ENCODE data around the gene TBL1Y.
"Not testable (repeated sequence)": the region's sequence is repeated elsewhere in the genome, so short reads cannot be mapped to it uniquely, and the experiment has no call there.

The TBL1Y gene

GRCh38 chrY:6910372-6911252 is at the start of gene TBL1Y:
Gene TBL1Y (plus strand): TSS chrY:6910697. CDS start chrY:7025085, 114,388 bp downstream.
- no peak for DNase-seq (ENCODE audit: low read depth)

GRCh38 chrY:6894496-6894895 is 16.0 kb upstream of the TBL1Y start:
- DNase-seq (ENCODE audit: low read depth), result no peak

GRCh38 chrY:6895236-6895635 is 15.3 kb upstream of the TBL1Y start:
- no peak for DNase-seq (ENCODE audit: low read depth)

DNA sequence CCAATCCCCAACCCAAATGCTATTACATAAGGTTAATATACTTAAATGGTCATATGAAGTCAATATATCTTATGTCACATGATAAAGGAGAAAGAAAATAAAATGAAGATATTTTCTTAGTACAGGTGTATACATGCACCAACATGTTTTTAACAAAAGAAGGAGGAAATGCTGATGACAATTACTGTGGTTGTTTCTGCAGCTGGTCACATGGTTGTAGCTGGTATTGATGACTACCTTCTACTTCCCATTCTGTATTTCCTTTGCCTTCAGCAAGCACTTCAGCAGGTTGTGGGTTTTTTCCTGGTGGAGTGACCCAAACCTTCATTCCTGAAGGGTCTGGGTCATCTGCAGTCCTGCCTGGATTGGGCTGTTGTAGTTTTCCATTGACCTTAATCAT is 8.4 kb upstream of the TBL1Y start:
- not testable (repeated sequence) for DNase-seq (ENCODE audit: low read depth)

- DNase-seq (ENCODE audit: low read depth), result no peak
Observed at GRCh38 chrY:6907591-6907990, 2.9 kb upstream of the TBL1Y start.

- not testable (repeated sequence) for DNase-seq (ENCODE audit: low read depth)
Observed at GRCh38 chrY:6908021-6908420, 2.5 kb upstream of the TBL1Y start.

GRCh38 chrY:6909118-6909521 is 1.4 kb upstream of the TBL1Y start:
- no peak for DNase-seq (ENCODE audit: low read depth)

DNA sequence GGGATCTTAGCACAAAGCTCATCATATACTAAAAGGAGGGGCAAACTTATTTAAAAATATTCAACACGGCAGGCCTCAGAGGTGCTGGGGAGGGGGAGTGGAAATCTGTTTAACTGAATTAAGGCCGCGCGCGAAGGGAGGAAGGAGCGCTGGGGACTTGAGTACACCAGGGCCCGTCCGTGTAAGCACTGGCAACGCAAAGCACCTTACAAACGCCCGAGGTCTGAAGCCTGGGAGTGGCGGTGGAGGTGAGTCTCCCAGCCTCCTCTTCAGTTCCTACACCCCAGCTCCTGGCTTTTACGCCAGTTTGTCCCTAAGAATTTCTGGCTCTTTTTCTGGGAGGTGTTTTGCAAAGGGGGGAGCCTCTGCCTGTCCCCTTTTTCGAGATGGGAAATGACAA is 641 bp upstream of the TBL1Y start:
- no peak for DNase-seq (ENCODE audit: low read depth)

DNA sequence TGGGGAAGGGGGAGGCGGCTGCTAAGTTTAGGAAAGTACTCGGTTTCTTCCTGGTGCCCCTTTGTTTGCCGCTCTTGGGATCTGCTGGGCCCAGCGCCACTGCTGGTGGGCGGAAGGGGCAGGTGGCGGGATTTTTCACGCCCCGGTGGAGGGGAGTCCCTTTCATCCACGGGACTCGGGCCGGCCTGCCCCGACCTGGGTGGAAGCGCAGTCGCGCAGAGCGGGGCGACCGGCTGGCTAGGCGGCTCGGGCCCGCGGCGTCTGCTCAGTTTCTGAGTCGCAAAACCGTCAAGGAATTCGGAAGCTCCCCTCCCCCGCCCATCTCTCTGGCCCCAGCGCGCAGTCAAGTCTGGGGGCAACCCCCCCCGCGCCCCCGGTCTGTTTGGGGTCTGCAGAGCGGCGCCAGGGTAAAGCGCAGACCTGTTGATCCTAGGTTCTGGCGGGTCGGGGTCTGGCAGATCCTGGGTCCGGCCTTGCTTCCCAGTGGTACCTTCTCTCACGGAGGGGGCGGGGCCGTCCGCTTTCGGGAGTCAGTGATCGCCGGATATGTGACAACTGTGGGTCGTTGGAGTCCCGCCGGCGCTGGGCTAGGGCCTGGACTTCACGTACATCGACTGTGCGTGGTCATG is 870 bp downstream of the TBL1Y start, which contains the start of gene AMELY:
AMELY (minus strand) TSS at position 500 of the 629 bp plus-strand sequence. CDS start 39,144 bp downstream, outside the sequence.
- no peak for DNase-seq (ENCODE audit: low read depth)

DNA sequence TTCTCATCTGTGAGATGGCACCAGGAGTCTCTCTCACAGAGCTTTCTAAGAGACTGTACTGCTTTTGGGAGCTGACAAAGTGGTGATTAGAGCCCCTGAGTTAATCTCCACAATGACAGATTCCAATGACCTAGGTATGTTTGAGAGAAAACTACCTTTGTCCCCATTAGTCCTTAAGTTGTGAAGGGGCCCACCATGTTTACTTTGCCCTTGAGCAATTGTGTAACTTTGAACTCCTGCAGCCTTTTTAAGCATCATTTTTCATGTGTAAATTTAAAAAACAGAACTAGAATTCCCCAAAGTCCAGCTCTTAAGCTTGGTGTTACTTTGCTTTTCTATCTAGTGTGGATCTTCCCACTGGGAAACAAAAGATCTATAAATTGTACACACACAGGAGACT is 2.9 kb downstream of the TBL1Y start:
- DNase-seq (ENCODE audit: low read depth), result no peak

DNA sequence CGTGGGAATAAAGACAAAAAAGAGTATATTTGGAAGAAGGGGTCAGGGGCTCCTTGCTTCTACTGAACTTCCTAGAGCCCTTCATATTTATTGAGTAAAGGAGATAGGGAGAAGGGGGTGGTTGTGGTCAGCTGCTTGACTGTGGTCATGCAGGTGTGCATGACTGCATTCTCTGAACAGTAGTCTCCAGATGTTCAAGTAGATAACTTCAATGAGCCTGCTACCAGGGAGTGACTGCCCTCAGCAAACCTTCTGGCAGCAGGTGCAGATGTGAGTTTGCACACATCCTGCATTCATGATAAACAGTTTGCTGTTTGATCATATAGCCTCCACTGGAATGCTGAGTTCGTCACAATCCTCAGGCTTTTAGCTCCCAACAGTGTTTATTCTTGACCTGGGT is 10.6 kb downstream of the TBL1Y start:
- no peak for DNase-seq (ENCODE audit: low read depth)

DNA sequence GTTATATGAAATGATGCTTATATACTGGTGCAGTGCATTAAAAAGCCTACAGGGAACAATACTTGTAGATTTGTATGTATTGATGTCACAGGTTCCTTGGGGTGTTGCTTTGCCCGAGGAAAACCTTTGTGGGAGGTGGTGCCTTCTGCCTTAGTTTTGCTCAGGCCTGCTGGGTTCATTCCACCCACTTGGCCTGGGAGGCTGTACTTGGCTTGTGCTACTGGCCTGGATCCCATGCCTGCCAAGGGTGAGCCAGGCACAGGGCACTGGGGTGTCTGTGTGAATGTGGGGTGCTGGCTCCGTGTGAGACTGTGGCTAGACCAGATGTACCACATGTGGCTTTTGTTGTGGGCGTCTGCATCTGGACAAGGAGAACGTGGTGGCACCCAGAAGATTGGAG is 17.8 kb downstream of the TBL1Y start:
- no peak for DNase-seq (ENCODE audit: low read depth)

DNA sequence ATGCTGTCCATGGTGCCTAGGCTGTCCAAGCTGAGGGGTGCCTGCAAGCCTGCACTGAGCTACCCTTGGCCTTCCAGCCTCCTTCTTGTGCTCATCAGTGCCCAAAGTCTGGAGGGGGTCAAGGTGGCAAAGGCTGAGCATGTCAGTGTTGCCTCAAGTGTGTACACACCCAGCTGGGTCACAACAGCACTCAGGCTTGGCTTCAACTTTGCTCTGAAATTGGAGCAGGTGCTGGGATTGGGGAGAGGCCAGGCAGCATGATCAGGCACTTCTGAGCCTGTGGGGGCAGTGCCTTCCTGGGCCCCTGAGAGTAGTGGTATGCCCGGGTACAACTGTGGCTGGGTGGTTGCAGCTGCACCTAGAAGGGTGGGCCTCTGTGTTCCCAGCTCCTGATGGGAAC is 18.7 kb downstream of the TBL1Y start:
- no peak for DNase-seq (ENCODE audit: low read depth)

- no peak for DNase-seq (ENCODE audit: low read depth)
Observed at GRCh38 chrY:6931779-6932396, 21.4 kb downstream of the TBL1Y start.

DNA sequence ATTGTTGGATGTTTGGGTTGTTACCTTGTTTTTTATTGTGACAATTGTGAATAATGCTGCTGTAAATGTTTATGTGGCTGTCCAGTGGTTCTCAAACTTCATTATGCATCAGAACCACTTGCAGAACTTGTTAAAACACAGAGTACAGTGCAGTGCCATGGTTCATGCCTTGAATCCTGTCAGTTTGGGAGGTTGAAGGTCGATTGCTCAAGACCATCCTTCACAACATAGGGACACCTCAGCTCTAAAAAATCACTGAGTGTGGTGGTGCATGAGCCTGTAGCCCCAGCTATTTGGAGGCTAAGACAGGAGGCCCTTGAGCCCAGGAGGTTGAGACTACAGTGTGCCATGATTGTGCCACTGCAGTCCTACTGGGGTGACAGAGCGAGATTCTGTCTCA is 25.0 kb downstream of the TBL1Y start:
- DNase-seq (ENCODE audit: low read depth), result no peak

- no peak for DNase-seq (ENCODE audit: low read depth)
Observed at GRCh38 chrY:6947695-6948094, 37.2 kb downstream of the TBL1Y start.

DNA sequence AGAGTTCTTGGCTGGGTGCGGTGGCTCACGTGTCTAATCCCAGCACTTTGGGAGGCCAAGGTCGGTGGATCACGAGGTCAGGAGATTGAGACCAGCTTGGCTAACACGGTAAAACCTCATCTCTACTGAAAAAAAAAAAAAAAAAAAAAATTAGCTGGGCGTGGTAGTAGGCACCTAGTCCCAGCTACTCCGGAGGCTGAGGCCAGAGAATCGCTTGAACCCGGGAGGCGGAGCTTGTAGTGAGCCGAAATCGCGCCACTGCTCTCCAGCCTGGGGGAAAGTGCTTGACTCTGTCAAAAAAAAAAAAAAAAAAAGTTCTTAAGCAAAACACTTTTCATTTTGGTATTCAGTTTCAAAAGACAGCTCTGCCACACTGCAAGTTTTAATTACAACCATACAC is 37.9 kb downstream of the TBL1Y start:
- DNase-seq (ENCODE audit: low read depth), result no peak

DNA sequence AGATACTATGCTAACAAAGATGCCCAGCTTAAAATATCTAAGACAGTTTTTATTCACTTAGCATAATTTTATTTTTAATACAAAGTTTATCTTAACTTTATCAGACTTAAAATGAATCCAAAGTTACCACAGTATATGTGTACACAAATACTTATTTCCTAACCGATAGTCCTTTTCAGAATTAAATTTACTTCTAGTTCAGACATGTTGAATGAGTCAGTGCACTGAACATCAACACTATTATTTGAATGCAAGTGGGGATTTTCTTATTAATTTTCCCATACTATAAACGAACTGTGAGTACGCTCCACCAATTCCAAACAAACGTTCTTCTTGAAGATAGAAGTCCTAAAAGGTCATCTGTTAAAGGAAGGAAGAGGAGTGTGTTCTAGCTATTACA is 39.5 kb downstream of the TBL1Y start:
- DNase-seq (ENCODE audit: low read depth), result no peak

- DNase-seq (ENCODE audit: low read depth), result no peak
Observed at GRCh38 chrY:6964732-6965131, 54.2 kb downstream of the TBL1Y start.

- DNase-seq (ENCODE audit: low read depth), result no peak
Observed at GRCh38 chrY:6966521-6966920, 56.0 kb downstream of the TBL1Y start.

DNA sequence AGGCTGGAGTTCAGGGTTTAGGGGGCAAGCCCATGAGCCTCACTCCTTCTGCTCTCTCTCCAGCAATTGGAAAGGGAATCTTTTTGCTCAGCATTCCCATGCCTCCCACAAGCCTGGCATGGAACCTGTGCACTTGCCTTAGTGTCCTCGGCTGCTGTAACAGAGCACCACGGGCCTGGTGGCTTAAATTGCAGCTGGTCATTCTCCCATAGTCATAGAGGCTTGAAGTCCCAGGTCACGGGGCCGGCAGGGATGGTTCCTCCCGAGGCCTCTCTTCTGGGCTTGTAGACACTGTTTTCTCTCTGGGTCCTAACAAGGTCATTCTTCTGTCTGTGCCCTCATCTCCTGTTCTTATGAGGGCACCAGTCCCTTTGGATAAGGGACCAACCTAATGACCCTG is 57.2 kb downstream of the TBL1Y start:
- DNase-seq (ENCODE audit: low read depth), result no peak

DNA sequence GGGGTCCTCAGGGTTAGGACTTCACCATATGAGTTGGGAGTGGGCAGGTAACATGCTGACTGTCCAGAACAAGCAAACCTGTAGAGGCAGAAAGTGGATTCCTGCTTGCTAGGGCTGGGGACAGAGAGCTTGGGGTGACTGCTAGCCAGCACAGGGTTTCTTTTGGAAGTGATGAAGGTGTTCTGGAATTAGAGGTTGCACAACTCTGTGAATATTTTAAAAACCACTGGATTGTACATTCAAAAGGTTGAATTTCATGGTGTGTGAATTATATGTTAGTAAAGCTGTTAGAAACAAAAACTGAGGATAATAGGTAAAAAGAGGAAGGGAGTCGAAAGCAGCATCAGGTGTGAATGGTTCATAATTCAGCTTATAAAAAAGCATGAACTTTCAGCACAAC is 57.7 kb downstream of the TBL1Y start:
- DNase-seq (ENCODE audit: low read depth), result no peak

- no peak for DNase-seq (ENCODE audit: low read depth)
Observed at GRCh38 chrY:6972271-6972887, 61.9 kb downstream of the TBL1Y start.

All from stimulated activated CD8-positive, alpha-beta memory T cell treated with anti-CD3 and anti-CD28 coated beads, Interleukin-12 subunit alpha, Interleukin-12 subunit beta, amount 100 ng/mL, for 1 hour (primary cell).